VCaP (cell line): Measurements from ENCODE around the gene PARP12.

ENCODE experiments used
- H3K27ac ChIP-seq: fragments of 450-650 bp; 2 replicates; pipeline ENCODE4 v1.5.1; 2017
- CTCF ChIP-seq: fragments of 450-650 bp; conservative IDR thresholded peaks from 2 replicates; pipeline ENCODE4 v1.5.1; 2017; ENCODE audit warnings: mild to moderate bottlenecking, moderate library complexity

PARP12 gene

GRCh38 chr7:140059273-140060242 lies 3.2 kb downstream of the PARP12 start:
- no peak for TF ChIP-seq CTCF
- peak overlapping the region; percentile 90 for H3K27ac ChIP-seq

GRCh38 chr7:140058517-140058916 lies 4.2 kb downstream of the PARP12 start:
- H3K27ac ChIP-seq, result peak overlapping the region; percentile 90
- TF ChIP-seq CTCF, result no peak

GRCh38 chr7:140057143-140057535 lies 5.6 kb downstream of the PARP12 start:
- H3K27ac ChIP-seq, result no peak overlapping the region
- TF ChIP-seq CTCF, result no peak

DNA sequence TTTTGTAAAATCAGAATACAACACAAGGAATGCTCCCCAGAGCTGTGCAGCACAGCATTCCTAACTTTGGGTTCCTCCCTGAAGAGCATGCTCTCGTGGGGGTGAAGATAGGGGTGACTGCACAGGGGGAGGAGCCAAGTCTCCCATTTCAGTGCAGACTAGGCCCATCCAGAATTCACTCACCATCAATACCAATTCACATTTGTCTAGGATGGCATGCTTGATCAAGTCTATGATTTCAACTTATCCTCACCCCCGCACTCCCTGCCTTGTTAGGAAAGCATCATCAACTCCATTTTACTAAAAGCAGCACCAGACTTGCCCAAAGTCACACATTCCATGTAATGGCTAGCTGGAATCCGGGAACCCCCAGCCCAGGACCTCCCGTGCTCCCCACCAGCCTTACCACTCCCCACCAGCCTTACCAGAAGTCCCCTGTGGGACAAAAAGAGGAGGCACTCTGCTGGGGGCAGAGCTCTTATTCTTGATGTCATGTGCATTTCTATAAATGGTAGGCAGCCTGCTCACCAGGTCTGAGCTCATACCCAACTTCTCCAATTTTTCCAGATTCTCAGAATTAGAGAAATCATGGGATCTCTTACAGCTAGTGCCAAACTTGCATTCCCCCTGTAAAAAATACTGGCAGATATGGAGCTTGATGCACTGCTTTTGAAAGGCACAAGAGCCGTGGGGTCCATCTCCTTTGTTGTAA lies 6.2 kb downstream of the PARP12 start:
- H3K27ac ChIP-seq, result no peak overlapping the region; the same call in 1 of the 2 replicates
- TF ChIP-seq CTCF, result no peak

DNA sequence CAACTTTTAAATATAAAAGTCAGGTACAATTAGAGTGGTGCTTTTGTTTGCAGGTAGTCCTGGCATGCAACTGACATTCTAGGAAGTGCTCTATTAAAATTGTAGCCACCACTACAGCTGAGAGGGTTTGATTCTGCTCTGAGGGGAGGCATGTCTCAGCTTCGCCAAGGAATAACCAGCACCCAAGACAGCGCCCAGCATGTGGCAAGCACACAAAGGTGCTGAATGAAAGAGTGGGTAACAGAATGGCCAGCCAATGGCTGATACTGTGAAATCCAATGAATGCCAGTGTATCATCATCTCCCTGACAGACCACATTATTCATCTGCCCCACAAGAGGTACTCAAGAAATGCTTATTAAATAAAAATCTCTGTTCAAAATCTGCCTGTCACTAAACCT lies 6.9 kb downstream of the PARP12 start:
- no peak for TF ChIP-seq CTCF

DNA sequence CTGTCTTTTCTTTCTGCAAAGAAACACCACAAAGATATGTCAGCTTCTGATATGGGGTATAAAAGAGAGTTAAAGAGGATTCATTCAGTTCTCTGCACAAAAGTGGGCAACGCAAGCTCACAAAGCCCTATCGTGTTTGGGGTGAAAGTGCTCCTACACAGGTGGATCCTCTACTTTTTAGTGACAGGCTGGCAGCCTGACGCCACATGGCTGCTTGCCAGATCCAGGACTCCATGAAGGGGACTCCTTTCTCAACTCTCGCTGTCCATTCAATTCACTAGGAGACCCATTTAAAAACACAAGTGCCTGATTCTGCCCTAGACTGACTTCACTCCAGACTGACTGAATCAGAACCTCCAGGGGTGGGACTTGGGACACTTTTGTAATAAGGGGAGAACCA lies 8.0 kb downstream of the PARP12 start:
- no peak for TF ChIP-seq CTCF
- peak overlapping the region; percentile 47; the same call in 1 of the 2 replicates for H3K27ac ChIP-seq

More for the DNA sequence above, 6.9 kb downstream of the PARP12 start:
- H3K27ac ChIP-seq, result peak overlapping the region; percentile 28

GRCh38 chr7:140053812-140054539 lies 8.8 kb downstream of the PARP12 start:
- TF ChIP-seq CTCF, result no peak

More at GRCh38 chr7:140053812-140054539, 8.8 kb downstream of the PARP12 start:
- H3K27ac ChIP-seq, result peak overlapping the region; percentile 47
